Osteoblast (primary cell): Measurements from ENCODE around the gene ACOT7. TPM values are rescaled to one million over a fixed set of nuclear protein-coding genes. Genes with fewer than 3 reads are reported as not detected.
A peak's percentile ranks its signal among the peaks of the same experiment; 100 is the strongest.

ENCODE experiments used
- DNase-seq: peaks from one replicate; pipeline ENCODE4 v3.0.0; 2011; ENCODE audit warnings: low spot score, mixed read lengths; ENCODE audit not compliant: insufficient read length; ENCODE audit errors: missing footprints
- H2AFZ ChIP-seq: 2 replicates; pipeline ENCODE4 v1.6.0; 2011; ENCODE audit warnings: mild to moderate bottlenecking, low read length
- H3K27ac ChIP-seq: 2 replicates; pipeline ENCODE4 v1.5.1; 2011; ENCODE audit warnings: mild to moderate bottlenecking, low read depth, low read length, moderate library complexity
- H3K27me3 ChIP-seq: 2 replicates; pipeline ENCODE4 v1.6.0; 2012; ENCODE audit warnings: mild to moderate bottlenecking, control low read depth, inconsistent platforms, low read length, moderate library complexity; ENCODE audit not compliant: insufficient read depth
- H3K36me3 ChIP-seq: 2 replicates; pipeline ENCODE4 v1.5.1; 2011; ENCODE audit warnings: mild to moderate bottlenecking, low read length, control low read depth, moderate library complexity; ENCODE audit not compliant: insufficient read depth
- H3K4me1 ChIP-seq: 2 replicates; pipeline ENCODE4 v1.5.1; 2011; ENCODE audit warnings: mild to moderate bottlenecking, low read length, control low read depth, moderate library complexity; ENCODE audit not compliant: insufficient read depth
- H3K4me2 ChIP-seq: 2 replicates; pipeline ENCODE4 v1.6.0; 2011; ENCODE audit warnings: mild to moderate bottlenecking, low read length; ENCODE audit not compliant: insufficient read depth
- H3K4me3 ChIP-seq: fragments of 200-600 bp; sonication (generic); 3 replicates; pipeline ENCODE4 v1.5.1; 2012; ENCODE audit warnings: mild to moderate bottlenecking, low read length, inconsistent platforms; ENCODE audit not compliant: insufficient read depth
- H3K79me2 ChIP-seq: 2 replicates; pipeline ENCODE4 v1.6.0; 2012; ENCODE audit warnings: mild to moderate bottlenecking, low read length, control low read depth, inconsistent platforms; ENCODE audit not compliant: insufficient read depth
- H3K9me3 ChIP-seq: 2 replicates; pipeline ENCODE4 v1.5.1; 2011; ENCODE audit warnings: low read depth, low read length, control low read depth
- H4K20me1 ChIP-seq: 2 replicates; pipeline ENCODE4 v1.6.0; 2012; ENCODE audit warnings: mild to moderate bottlenecking, low read length, control low read depth; ENCODE audit not compliant: insufficient read depth
- CTCF ChIP-seq: IDR thresholded peaks from 2 replicates; pipeline ENCODE4 v1.5.1; 2011; ENCODE audit warnings: mild to moderate bottlenecking, low read depth, low read length, moderate library complexity; ENCODE audit errors: extremely low read depth
- total RNA-seq: library from RNA; depleted of rRNA; stranded (reverse); fragments of >200 nt; gene quantifications from 2 replicates; pipeline ENCODE4 v1.2.3, GENCODE V29; 2012

ACOT7 gene
- total RNA-seq, 1 donor, result 10.9 TPM

- peaks cover 22% of the 10 kb centered on the region for H3K4me1 ChIP-seq
- H3K36me3 ChIP-seq, result no peaks in the 10 kb centered on the region
- peaks cover 32% of the 10 kb centered on the region for H3K79me2 ChIP-seq
- H3K27ac ChIP-seq, result peak overlapping the region; percentile 80
- H3K9me3 ChIP-seq, result no peaks in the 10 kb centered on the region
- peak; percentile 92 for DNase-seq
- H3K4me3 ChIP-seq, result no peak overlapping the region
- no peaks in the 10 kb centered on the region for H3K27me3 ChIP-seq
- TF ChIP-seq CTCF, result no peak
- no peaks in the 10 kb centered on the region for H4K20me1 ChIP-seq
- peak overlapping the region; percentile 78 for H2AFZ ChIP-seq
- peak overlapping the region; percentile 51 for H3K4me2 ChIP-seq
These were observed 34.8 kb downstream of the ACOT7 start for GRCh38 chr1:6358757-6359201.

GRCh38 chr1:6358144-6358624, 35.4 kb downstream of the ACOT7 start:
- Histone ChIP-seq H3K4me2 (no peak overlapping the region), H3K27ac (peak overlapping the region; percentile 80), H3K4me1 (peaks cover 22% of the 10 kb centered on the region), H3K27me3 (no peaks in the 10 kb centered on the region), H3K79me2 (peaks cover 32% of the 10 kb centered on the region), H3K9me3 (no peaks in the 10 kb centered on the region), H3K36me3 (no peaks in the 10 kb centered on the region), H2AFZ (no peak overlapping the region), H4K20me1 (no peaks in the 10 kb centered on the region), H3K4me3 (no peak overlapping the region)
- DNase-seq, result peak; percentile 63
- TF ChIP-seq CTCF, result no peak

GRCh38 chr1:6357243-6357936, 36.2 kb downstream of the ACOT7 start:
- Histone ChIP-seq H3K4me1 (peaks cover 22% of the 10 kb centered on the region), H2AFZ (no peak overlapping the region), H4K20me1 (no peaks in the 10 kb centered on the region), H3K27me3 (no peaks in the 10 kb centered on the region), H3K4me3 (no peak overlapping the region), H3K9me3 (no peaks in the 10 kb centered on the region), H3K79me2 (peaks cover 32% of the 10 kb centered on the region), H3K4me2 (no peak overlapping the region), H3K36me3 (no peaks in the 10 kb centered on the region), H3K27ac (no peak overlapping the region)
- DNase-seq, result peak; percentile 59
- no peak for TF ChIP-seq CTCF

GRCh38 chr1:6355621-6356020, 37.9 kb downstream of the ACOT7 start:
- no peak overlapping the region for H3K4me2 ChIP-seq
- peaks cover 22% of the 10 kb centered on the region for H3K4me1 ChIP-seq
- no peak overlapping the region for H2AFZ ChIP-seq
- H3K27me3 ChIP-seq, result no peaks in the 10 kb centered on the region
- no peak overlapping the region for H3K27ac ChIP-seq
- peaks cover 36% of the 10 kb centered on the region for H3K79me2 ChIP-seq
- no peaks in the 10 kb centered on the region for H3K9me3 ChIP-seq
- no peaks in the 10 kb centered on the region for H3K36me3 ChIP-seq
- no peak for TF ChIP-seq CTCF
- no peak overlapping the region for H3K4me3 ChIP-seq
- H4K20me1 ChIP-seq, result no peaks in the 10 kb centered on the region
- no peak for DNase-seq
